Pons (tissue), 1 donor: ENCODE data around the gene FNDC11.
"Not testable (repeated sequence)": the region's sequence is repeated elsewhere in the genome, so short reads cannot be mapped to it uniquely, and the experiment has no call there.

ENCODE experiments used
- DNase-seq: peaks from one replicate; pipeline ENCODE4 v3.0.0-alpha.2; 2016; ENCODE audit warnings: low spot score

The FNDC11 gene

GRCh38 chr20:63553933-63554290 lies at the start of gene FNDC11:
Gene FNDC11 (plus strand): TSS chr20:63554159. CDS start chr20:63555664, 1,505 bp downstream.
- no peak for DNase-seq

- DNase-seq = no peak
These were observed 49.3 kb upstream of the FNDC11 start for GRCh38 chr20:63504642-63505041.

- DNase-seq = no peak
These were observed 48.7 kb upstream of the FNDC11 start for GRCh38 chr20:63505281-63505680.

DNA sequence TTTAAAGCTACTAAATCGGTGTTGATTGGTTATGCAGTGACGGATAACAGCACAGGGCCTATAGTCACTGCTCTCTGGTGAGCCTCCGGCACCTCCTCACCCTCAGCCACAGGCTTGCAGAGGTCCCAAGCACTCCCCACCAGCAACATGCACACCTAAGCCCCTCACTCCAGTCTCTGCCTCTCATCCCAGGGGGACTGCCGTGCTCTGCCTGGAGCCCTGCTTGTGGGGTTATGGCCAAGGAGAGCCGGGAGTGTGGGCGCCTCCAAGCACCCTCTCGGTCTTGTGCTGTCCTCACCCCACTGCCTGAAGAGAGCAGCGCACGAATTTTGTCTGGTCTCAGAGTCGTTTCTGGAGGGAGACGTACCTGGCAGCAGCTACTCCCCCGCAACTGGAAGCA lies 48.2 kb upstream of the FNDC11 start:
- DNase-seq = no peak

DNA sequence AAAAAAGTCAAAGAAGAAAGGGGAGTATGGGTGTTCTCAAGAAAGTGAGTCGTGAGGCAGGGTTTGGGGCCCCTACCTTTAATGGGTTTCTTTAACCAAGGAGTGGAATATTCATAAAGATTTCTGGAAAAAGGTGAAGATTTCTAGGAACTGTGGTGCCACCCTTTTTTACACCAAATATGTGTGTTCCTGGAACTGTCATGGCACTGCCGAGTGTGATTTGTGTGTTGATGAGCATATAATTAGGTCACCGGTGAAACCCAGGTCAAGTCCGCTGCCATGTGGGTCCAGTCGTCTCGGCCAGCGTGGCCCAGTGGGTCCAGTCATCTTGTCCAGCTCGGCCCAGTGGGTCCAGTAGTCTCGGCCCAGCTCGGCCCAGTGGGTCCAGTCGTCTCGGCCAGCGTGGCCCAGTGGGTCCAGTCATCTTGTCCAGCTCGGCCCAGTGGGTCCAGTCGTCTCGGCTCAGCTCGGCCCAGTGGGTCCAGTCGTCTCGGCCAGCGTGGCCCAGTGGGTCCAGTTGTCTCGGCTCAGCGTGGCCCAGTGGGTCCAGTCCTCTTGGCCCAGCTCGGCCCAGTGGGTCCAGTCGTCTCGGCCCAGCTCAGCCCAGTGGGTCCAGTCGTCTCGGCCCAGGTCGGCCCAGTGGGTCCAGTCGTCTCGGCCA lies 46.7 kb upstream of the FNDC11 start:
- no peak for DNase-seq

DNA sequence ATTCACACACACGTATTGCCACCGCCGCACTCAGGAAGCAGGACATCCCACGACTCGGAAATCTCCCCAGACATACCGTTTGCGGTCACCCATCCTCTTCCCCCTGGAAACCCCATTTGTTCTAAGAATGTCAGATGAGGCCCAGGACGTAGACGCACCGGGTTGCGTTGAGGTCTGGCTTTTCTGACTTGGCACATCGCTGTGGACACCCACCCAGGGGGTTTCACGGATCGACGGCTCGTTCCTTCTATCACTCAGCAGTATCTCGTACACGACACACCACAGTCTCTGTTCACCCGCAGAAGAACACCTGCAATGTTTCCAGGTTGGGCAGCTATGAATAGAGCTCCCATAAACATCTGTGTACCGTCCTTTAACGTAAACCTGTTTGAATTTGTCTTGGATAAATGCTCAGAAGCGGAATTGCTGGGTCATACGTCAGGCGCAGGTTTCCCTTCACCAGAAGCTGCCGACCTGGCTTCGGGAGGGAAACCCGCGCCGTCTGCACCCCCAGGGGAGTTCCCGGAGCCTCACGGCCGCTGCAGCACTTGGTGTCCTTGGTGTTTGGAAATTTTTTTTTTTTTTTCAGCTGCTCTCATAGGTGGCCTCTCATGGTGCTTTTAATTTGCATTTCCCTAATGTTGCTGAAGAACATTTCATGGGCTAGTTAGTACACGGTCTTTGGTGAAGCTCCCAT lies 45.7 kb upstream of the FNDC11 start:
- no peak for DNase-seq

DNA sequence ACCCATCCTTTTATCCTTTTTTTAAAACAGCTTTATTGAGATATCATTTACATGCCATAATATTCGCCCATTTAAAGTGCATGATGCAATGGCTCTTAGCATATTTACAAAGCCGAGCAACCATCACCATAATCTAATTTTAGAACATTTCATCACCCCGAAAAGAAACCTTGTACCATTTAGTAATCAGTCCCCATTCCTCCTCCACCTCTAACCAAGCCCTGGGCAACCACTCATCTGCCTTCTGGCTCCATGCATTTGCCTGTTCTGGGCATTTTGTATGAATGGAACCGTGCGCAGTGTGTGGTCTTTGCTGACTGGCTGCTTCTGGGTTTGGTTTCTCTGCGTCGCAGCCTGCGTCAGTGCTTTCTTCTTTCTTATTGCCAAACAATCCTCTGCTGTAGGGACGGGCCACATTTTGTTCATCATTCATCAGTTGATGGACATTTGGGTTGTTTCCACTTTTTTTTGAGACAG lies 44.8 kb upstream of the FNDC11 start:
- no peak for DNase-seq

GRCh38 chr20:63513207-63513606 lies 40.8 kb upstream of the FNDC11 start:
- DNase-seq = no peak

DNA sequence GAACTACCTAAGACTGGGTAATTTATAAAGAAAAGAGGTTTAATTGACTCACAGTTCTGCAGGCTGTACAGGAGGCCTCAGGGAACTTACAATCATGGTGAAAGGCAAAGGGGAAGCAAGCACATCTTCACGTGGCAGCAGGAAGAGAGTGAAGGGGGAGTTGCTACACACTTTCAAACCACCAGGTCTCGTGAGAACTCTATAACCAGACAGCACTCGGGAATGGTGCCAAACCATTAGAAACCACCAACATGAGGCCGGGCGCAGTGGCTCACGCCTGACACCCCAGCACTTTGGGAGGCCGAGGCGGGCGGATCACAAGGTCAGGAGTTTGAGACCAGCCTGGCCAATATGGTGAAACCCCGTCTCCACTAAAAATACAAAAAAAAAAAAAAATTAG lies 39.4 kb upstream of the FNDC11 start:
- not testable (repeated sequence) for DNase-seq

DNA sequence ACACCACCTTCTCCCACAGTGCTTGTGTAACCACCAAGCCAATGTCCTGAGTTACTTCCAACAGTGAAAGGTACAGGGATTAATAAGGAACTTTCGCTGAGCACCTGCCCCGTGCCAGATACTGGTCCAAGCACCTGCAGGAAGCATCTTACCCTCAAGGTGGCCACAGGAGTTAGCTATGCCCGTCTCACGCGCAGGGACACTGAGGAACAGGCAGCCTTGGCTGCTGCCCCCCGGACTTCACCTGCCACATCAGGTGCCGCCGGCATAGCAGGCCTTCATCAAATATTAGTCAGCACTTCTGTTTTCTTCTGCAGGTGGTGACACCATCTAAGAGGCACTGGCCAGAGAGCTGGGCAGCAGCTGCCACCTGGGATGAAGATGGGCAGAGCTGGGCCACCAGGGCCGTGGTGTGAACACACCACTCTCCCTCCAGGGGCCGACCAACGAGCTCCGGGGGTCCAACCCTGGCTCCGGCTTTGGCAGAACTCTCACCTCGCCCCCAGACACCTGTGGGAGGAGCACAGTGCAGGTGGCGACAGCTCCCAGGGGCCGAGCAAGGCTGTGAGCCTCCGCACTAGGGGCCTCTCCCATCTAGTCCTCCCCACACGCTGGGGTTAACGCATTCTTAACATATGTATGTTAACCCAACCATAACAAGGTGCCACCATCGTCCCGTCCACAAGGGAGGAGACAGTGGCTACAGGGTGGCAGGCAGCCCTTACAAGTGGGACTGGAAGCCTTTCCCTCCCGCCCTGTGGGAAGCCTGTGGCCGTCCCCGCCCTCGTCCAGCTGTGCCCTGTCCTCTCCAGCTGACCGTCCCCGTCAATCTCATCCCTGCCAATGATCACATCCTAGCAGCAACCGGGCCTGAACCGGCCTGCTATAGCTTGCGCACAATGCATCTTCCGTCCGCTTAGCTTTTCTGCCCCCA lies 36.3 kb upstream of the FNDC11 start:
- DNase-seq = no peak

- no peak for DNase-seq
These were observed 35.6 kb upstream of the FNDC11 start for GRCh38 chr20:63518351-63518861.

DNA sequence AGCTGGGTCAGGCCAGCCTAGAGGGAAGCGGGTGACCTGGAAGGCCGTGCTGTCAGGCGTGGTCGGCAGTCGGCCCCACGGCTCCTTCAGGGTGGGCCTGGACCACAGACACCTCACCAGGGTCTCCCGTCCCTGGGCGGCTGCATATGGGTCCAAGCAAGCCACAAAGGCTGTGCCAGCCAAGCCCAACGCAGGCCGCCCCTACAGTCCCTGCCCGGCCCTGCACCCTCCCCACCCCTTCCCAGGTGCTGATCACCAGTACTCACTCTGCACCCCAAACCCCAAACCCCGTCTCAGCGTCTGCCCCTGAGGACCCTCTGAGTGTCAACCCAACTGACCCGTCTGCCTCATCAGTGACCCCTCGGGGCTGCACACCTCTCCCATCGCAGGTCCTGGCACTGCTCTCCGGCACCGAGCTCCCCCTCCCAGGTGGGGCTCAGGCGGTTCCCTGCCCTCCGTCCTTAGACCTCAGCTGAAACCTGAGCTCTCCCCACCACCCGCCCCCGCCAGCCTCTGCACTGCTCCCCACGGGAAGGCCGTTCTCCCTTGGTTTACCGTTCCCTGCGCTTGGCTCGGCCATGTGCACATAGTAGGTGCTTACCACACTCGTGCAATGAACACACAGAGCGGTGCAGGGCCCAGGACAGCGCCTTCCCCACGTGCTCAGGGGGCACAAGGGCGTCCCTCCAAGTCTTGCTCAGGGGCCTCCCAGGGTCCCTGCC lies 34.9 kb upstream of the FNDC11 start:
- no peak for DNase-seq

DNA sequence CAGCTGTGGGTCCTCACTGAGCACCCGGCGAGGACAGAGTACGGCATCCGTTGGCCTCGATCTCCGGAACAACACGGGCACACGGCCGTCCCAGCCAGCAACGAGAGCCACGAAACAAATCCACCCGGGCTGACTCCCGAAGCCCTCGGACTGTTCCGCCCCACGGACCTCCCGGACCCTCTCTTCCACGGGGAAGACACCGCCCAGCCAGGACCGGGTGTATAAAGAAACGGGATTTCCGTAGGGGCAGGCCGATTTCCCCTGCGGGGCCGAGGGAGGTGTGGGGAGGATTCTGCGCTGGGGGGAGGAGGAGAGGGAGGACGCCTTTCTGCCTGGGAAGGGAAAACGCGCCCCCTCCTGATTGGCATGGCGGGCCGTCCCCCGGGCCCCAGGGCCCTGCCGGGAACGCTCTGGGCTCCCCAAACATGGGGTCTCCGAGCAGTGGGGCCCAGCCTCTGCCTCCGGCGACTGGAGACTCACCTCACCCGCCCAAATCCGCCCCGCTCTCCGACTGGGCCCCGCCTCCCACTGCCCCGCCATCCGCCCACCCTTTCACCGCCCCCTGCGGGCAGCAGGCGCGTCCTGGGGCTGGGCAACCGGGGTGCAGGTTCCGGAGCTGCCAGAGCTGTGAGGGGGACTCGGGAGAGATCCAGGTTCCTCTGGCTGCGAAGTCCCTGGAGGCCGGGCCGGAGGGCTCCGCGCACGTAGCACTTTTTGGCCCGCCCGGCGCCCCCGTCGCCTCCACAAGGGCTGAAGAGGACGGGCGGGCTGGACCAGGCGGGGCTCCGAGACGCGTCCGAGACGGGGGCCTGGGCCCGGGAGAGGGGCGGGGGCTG lies 34.1 kb upstream of the FNDC11 start:
- DNase-seq = peak; percentile 8

GRCh38 chr20:63520504-63520933 lies 33.4 kb upstream of the FNDC11 start, which contains the start of gene PPDPF:
Gene PPDPF (plus strand): TSS chr20:63520765. CDS start chr20:63521309, 544 bp downstream.
- peak; percentile 78 for DNase-seq

DNA sequence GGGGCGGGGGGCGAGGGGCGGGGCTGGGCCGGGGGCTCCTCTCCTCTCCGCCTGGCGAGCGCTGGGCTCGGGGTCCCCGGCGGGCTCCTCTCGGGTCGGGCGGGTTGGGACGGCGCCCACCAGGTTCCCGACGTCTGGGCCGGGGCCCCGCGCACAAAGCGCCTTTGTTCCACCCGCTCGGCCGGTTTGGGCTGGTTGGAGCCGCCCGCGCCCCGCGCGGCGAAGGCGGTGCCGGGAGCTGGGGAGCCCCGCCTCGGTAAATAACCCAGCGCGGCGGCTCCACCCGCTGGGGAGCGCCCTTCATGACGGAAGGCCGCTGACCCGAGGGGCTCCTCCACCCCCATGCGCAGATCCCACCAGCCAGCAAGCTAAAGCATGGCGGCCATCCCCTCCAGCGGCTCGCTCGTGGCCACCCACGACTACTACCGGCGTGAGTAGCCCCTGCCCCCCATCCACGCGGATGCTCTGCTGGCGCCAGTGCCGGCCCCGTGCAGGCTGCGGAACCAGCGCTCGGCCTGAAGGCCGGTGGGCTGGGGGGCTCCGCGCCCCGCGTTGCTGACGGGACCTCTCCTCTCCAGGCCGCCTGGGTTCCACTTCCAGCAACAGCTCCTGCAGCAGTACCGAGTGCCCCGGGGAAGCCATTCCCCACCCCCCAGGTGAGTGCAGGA lies 32.9 kb upstream of the FNDC11 start:
- DNase-seq = peak; percentile 77

DNA sequence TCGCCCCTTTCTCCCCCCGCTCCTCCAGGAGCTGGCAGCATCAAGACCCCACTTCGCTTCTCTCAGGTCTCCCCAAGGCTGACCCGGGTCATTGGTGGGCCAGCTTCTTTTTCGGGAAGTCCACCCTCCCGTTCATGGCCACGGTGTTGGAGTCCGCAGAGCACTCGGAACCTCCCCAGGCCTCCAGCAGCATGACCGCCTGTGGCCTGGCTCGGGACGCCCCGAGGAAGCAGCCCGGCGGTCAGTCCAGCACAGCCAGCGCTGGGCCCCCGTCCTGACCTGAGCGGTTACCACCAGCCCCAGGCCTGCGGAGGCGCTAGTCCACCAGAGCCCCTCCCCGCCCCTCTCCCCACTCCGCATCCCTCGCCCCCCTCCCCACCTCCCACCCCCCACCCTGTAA lies 32.4 kb upstream of the FNDC11 start:
- no peak for DNase-seq

GRCh38 chr20:63522091-63522868 lies 31.7 kb upstream of the FNDC11 start:
- DNase-seq = no peak

DNA sequence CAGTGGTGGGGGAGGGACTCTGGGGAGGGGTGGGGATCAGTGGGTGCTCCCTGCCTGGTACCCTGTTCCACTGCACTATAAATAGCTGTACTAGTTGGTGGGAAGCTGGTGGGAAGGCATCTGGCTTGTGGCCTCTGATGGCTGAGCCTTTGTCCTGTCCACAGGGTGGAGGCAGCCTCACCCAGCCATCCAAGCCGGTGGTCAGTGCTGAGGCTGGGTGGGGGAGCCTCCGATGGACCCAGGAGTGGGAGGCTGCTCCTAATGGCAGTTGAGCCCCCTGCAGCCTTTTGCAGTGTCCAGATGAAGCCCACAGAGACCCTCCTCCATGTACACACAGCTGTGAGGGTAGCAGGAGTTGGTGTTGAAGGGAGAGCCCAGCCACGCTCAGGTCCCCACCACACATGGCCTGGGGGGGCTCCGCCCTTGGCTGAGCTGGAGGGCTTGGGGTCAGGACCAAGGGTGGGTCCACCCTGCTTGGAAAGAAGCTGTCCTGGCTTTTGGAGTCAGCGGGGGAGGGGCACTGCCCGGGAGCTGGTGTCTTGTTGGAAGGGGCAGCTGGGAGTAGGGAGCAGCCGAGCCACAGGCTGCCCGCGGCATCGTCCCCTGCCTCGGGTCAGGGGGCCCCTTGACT lies 30.9 kb upstream of the FNDC11 start:
- no peak for DNase-seq

DNA sequence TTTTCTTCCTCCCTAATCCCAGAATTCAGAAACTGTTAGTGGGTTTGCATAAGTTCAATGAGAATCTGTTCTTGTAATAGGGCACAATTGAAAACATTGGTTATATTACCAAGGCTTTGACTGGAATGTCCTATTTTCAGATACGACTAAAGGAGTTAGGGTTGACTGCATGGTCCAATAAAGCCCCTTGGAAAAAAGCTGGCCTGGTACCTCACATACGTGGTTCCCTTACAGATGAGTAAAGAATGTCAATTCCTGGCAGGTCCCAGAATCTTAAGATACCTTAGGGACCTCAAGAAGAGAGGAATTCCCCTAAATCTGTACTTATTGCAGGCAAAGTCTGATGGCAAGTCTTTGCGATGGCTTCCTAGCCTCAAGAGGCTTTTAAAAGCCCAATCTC lies 28.8 kb upstream of the FNDC11 start:
- no peak for DNase-seq
